ENCODE results near the gene NTN1.

GRCh38 chr17:9188367-9188766, 167.1 kb downstream of the NTN1 start:
- no peak for TF ChIP-seq CTCF (IDR thresholded peaks at IDR 0.05 in 2 of 3, conservative IDR thresholded peaks at IDR 0.05 in 1 of 3; ENCODE audit: borderline replicate concordance in 1 of 3, insufficient read depth in 1 of 3, low read depth in 2 of 3, low read length in 2 of 3)
- TF ChIP-seq YY1 (IDR thresholded peaks at IDR 0.05; ENCODE audit: extremely low read depth, insufficient replicate concordance, low read depth, low read length) = no peak
- TF ChIP-seq POLR2AphosphoS5 (IDR thresholded peaks at IDR 0.05; ENCODE audit: low read depth, low read length) = no peak
- TF ChIP-seq, protein P1, sequence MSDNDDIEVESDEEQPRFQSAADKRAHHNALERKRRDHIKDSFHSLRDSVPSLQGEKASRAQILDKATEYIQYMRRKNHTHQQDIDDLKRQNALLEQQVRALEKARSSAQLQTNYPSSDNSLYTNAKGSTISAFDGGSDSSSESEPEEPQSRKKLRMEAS (IDR thresholded peaks at IDR 0.05) = no peak
- TF ChIP-seq ELF1 (IDR thresholded peaks at IDR 0.05; ENCODE audit: borderline replicate concordance, low read depth) = no peak
- no peak for TF ChIP-seq EZH2 (IDR thresholded peaks at IDR 0.05)
- TF ChIP-seq POLR2A (IDR thresholded peaks at IDR 0.05; ENCODE audit: borderline replicate concordance, extremely low read depth, insufficient read depth, insufficient read length) = no peak
- TF ChIP-seq ZNF274 (IDR thresholded peaks at IDR 0.05; ENCODE audit: low read depth, low read length) = no peak
- no peak for TF ChIP-seq SIN3A (IDR thresholded peaks at IDR 0.05; ENCODE audit: low read depth)
- TF ChIP-seq REST (IDR thresholded peaks at IDR 0.05; ENCODE audit: low read depth) = no peak
- no peak for TF ChIP-seq RAD21 (IDR thresholded peaks at IDR 0.05; ENCODE audit: low read depth)

All from HCT116 (cell line).